Measurements from ENCODE around the gene PPDPF. TPM values are rescaled to one million over a fixed set of nuclear protein-coding genes. Genes with fewer than 3 reads are reported as not detected.
A peak's percentile ranks its signal among the peaks of the same experiment; 100 is the strongest.

Gene PPDPF
- polyA plus RNA-seq, 3 donors = 13.4 to 39.9 (median 26.1) TPM

- Histone ChIP-seq H4K20me1 (ENCODE audit: insufficient read depth, low read length) (peaks cover 39% of the 10 kb centered on the region), H3K4me1 (ENCODE audit: control insufficient read depth in 1 of 2, insufficient read depth in 2 of 2, low read length in 2 of 2) (peaks cover 15 to 22% of the 10 kb centered on the region in 2 donors), H3K79me2 (ENCODE audit: insufficient read depth, low read length) (no peaks in the 10 kb centered on the region), H3K9ac (ENCODE audit: insufficient read depth, low read length, poor library complexity, severe bottlenecking) (no peak overlapping the region), H3K4me2 (replicated peaks; ENCODE audit: extremely low read depth, low read length, poor library complexity, severe bottlenecking) (peak overlapping the region; percentile 81), H3K27me3 (ENCODE audit: control insufficient read depth in 2 of 2, insufficient read depth in 2 of 2, low read length in 2 of 2) (peaks cover 2 to 56% of the 10 kb centered on the region in 2 donors), H3K9me3 (replicated peaks in 1 of 2; ENCODE audit: control insufficient read depth in 1 of 2, insufficient read depth in 1 of 2, low read length in 2 of 2) (peaks cover 0 to 7% of the 10 kb centered on the region in 2 donors), H3K36me3 (replicated peaks in 1 of 2; ENCODE audit: control insufficient read depth in 1 of 2, insufficient read depth in 2 of 2, low read length in 2 of 2) (peaks cover 0 to under 1% of the 10 kb centered on the region in 2 donors), H3K4me3 (replicated peaks in 1 of 3; ENCODE audit: low read depth in 2 of 3, low read length in 3 of 3) (peak overlapping the region in 1 of 3 experiments; percentile 72), H2AFZ (ENCODE audit: insufficient read depth, low read depth, low read length, poor library complexity, severe bottlenecking) (no peak overlapping the region), H3K27ac (ENCODE audit: low read depth in 1 of 2, low read length in 2 of 2) (no peak overlapping the region)
- H3K27ac Mint-ChIP-seq = peak overlapping the region in 1 of 7 donors; percentile 31
- peaks cover 10% of the 10 kb centered on the region for H3K4me1 Mint-ChIP-seq
- TF ChIP-seq, protein P1, sequence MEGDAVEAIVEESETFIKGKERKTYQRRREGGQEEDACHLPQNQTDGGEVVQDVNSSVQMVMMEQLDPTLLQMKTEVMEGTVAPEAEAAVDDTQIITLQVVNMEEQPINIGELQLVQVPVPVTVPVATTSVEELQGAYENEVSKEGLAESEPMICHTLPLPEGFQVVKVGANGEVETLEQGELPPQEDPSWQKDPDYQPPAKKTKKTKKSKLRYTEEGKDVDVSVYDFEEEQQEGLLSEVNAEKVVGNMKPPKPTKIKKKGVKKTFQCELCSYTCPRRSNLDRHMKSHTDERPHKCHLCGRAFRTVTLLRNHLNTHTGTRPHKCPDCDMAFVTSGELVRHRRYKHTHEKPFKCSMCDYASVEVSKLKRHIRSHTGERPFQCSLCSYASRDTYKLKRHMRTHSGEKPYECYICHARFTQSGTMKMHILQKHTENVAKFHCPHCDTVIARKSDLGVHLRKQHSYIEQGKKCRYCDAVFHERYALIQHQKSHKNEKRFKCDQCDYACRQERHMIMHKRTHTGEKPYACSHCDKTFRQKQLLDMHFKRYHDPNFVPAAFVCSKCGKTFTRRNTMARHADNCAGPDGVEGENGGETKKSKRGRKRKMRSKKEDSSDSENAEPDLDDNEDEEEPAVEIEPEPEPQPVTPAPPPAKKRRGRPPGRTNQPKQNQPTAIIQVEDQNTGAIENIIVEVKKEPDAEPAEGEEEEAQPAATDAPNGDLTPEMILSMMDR (IDR thresholded peaks at IDR 0.05) = no peak
- peaks cover 8 to 12% of the 10 kb centered on the region in 2 donors for H3K36me3 Mint-ChIP-seq
- peak overlapping the region; percentile 37 to 62 for H3K4me3 Mint-ChIP-seq
- H3K9me3 Mint-ChIP-seq = peaks cover 4 to 16% (median 6%) of the 10 kb centered on the region in 7 donors
- intact Hi-C loops (cut with micrococcal nuclease) = no loop called here
- no peak for DNase-seq
- H3K27me3 Mint-ChIP-seq (ENCODE audit: low read depth in 3 of 3) = peaks cover 45 to 81% (median 64%) of the 10 kb centered on the region in 3 donors
- WGBS (ENCODE audit: insufficient coverage) = 71% methylated on average over 38 of the region's 38 CpGs
Observed at GRCh38 chr20:63554361-63555278, 34.1 kb downstream of the PPDPF start.

- Mint-ChIP-seq H3K27ac (no peak overlapping the region), H3K9me3 (peaks cover 4 to 21% (median 6%) of the 10 kb centered on the region in 7 donors), H3K27me3 (ENCODE audit: low read depth in 3 of 3) (peaks cover 34 to 73% (median 57%) of the 10 kb centered on the region in 3 donors), H3K4me3 (no peak overlapping the region), H3K4me1 (peaks cover 10% of the 10 kb centered on the region), H3K36me3 (peaks cover 15 to 23% of the 10 kb centered on the region in 2 donors)
- WGBS (ENCODE audit: insufficient coverage) = 96% methylated on average over 45 of the region's 45 CpGs
- Histone ChIP-seq H4K20me1 (ENCODE audit: insufficient read depth, low read length) (peaks cover 51% of the 10 kb centered on the region), H3K9ac (ENCODE audit: insufficient read depth, low read length, poor library complexity, severe bottlenecking) (no peak overlapping the region), H3K4me3 (replicated peaks in 1 of 3; ENCODE audit: low read depth in 2 of 3, low read length in 3 of 3) (no peak overlapping the region), H3K27ac (ENCODE audit: low read depth in 1 of 2, low read length in 2 of 2) (no peak overlapping the region), H3K36me3 (replicated peaks in 1 of 2; ENCODE audit: control insufficient read depth in 1 of 2, insufficient read depth in 2 of 2, low read length in 2 of 2) (peaks cover 12% of the 10 kb centered on the region in 2 donors), H3K27me3 (ENCODE audit: control insufficient read depth in 2 of 2, insufficient read depth in 2 of 2, low read length in 2 of 2) (peaks cover 2 to 60% of the 10 kb centered on the region in 2 donors), H3K4me2 (replicated peaks; ENCODE audit: extremely low read depth, low read length, poor library complexity, severe bottlenecking) (no peak overlapping the region), H2AFZ (ENCODE audit: insufficient read depth, low read depth, low read length, poor library complexity, severe bottlenecking) (no peak overlapping the region), H3K79me2 (ENCODE audit: insufficient read depth, low read length) (no peaks in the 10 kb centered on the region), H3K4me1 (ENCODE audit: control insufficient read depth in 1 of 2, insufficient read depth in 2 of 2, low read length in 2 of 2) (peaks cover 15 to 22% of the 10 kb centered on the region in 2 donors), H3K9me3 (replicated peaks in 1 of 2; ENCODE audit: control insufficient read depth in 1 of 2, insufficient read depth in 1 of 2, low read length in 2 of 2) (peaks cover 0 to 7% of the 10 kb centered on the region in 2 donors)
- intact Hi-C loops (cut with micrococcal nuclease) = no loop called here
- TF ChIP-seq, protein P1 (IDR thresholded peaks at IDR 0.05) = no peak
- DNase-seq = no peak
Observed at GRCh38 chr20:63555661-63556381, 35.3 kb downstream of the PPDPF start.
